ENCODE measurements around the gene DUSP18.
"Not testable (repeated sequence)": the region's sequence is repeated elsewhere in the genome, so short reads cannot be mapped to it uniquely, and the experiment has no call there.

DUSP18 gene

DNA sequence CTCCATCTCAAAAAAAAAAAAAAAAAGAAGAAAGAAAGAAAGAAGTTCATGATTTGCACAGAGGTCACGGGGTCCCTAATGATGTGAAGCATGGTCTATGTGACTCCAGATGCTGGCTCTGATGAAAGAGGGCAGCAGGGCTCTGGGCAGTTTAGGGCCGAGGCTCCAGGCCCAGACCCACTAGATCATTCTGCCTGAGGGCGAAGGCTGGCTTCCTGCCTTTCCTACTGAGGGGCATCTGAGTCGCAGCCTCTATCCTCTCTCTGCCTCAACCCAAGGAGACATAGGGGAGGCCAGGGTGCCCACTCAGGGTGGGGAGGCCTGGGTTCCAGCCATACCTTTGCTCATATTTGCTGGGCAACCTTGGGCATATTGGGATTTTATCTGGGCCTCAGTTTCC lies 27.3 kb downstream of the DUSP18 start:
- DNase-seq (ENCODE audit: low read depth): no peak

DNA sequence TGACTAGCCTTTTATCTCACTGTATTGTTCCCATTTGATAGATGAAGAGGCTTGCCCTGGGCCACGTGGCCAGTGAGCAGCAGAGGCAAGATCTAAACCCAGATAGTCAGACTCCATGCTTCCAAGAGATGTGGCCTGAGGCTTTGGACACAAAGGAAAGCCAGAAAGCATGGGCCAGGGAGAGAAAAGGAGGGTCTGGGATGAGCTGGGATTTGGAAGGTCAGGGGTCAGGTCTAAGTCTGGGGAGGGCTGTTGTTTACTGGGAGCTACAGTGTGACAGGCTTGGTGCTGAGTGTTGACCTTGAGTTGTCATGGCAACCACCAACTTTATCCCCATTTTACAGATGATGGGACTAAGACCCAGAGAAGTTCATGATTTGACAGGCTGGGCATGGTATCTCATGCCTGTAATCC lies 30.0 kb downstream of the DUSP18 start:
- no peak for DNase-seq (ENCODE audit: low read depth)

GRCh38 chr22:30636226-30637077 lies 31.2 kb downstream of the DUSP18 start:
- DNase-seq (ENCODE audit: low read depth): peak; percentile 13

DNA sequence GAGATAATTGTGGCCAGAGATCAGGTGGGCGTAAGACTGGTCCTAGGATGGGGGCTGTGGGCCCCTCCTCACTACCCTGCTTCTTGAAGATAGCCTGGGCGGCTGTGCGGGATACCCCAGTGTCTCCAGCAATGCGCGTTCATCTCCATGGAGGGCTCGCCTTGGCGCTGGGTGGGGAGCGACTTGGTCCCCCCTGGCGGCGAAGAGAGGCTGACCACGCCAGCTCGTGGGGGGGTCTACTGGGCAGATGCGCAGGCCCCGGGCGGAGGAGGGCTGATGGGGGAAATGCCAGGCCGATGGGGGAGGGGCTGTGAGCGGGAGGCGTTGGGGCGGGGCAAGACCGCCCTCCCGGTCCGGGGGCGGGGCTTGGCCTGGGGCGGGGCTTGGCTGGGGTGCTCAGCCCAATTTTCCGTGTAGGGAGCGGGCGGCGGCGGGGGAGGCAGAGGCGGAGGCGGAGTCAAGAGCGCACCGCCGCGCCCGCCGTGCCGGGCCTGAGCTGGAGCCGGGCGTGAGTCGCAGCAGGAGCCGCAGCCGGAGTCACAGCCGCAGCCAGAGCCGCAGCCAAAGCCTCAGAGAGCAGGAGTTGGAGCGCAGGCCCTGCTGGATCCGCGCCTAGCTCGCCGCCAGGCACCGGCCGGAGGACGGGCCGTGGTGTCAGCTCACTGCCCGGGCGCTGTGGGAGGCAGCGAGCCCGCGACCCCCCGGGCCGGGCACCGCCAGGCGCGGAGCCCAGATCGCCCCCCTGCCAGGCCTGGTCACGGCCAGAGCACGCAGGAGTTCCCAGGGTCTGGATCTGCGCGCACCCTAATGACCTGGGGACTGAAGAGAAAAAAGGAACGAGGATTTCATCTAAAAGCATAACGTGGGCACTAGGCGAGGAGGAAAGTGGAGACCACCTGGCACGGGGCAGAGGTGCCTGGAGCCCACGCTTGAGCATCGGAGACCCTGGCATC lies 32.1 kb downstream of the DUSP18 start, which contains the start of gene SLC35E4:
TSS of gene SLC35E4 (plus strand) at position 509 of the 953 bp plus-strand sequence. CDS start 670 bp downstream, outside the sequence.
- peak; percentile 96 for DNase-seq (ENCODE audit: low read depth)

- peak; percentile 80 for DNase-seq (ENCODE audit: low read depth)
Observed at GRCh38 chr22:30634471-30635233, 33.0 kb downstream of the DUSP18 start.

- not testable (repeated sequence) for DNase-seq (ENCODE audit: low read depth)
Observed at GRCh38 chr22:30631469-30631868, 36.2 kb downstream of the DUSP18 start.

GRCh38 chr22:30628491-30628890 lies 39.2 kb downstream of the DUSP18 start:
- no peak for DNase-seq (ENCODE audit: low read depth)

- DNase-seq (ENCODE audit: low read depth): no peak
Observed at GRCh38 chr22:30627471-30627870, 40.2 kb downstream of the DUSP18 start.

GRCh38 chr22:30626413-30626812 lies 41.3 kb downstream of the DUSP18 start:
- no peak for DNase-seq (ENCODE audit: low read depth)

- DNase-seq (ENCODE audit: low read depth): not testable (repeated sequence)
Observed at GRCh38 chr22:30619909-30620308, 47.8 kb downstream of the DUSP18 start.

GRCh38 chr22:30617819-30618218 lies 49.9 kb downstream of the DUSP18 start:
- no peak for DNase-seq (ENCODE audit: low read depth)

DNA sequence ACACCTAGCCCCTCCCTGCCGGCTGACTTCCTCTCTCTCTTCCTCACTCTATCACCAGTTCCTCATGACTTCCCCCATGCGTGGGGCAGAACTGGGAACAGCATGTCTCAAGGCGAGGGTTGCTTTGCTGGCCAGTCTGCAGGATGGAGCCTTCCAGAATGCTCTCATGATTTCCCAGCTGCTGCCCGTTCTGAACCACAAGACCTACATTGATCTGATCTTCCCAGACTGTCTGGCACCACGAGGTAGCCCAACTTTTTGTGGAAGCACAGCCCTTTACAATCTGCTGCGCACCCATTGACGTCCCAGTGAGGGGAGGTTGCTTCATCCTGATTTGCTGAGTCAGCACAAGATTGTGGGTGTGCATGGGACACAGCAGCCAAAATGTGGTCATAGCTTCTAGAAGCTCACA lies 52.1 kb downstream of the DUSP18 start:
- no peak for DNase-seq (ENCODE audit: low read depth)

DNA sequence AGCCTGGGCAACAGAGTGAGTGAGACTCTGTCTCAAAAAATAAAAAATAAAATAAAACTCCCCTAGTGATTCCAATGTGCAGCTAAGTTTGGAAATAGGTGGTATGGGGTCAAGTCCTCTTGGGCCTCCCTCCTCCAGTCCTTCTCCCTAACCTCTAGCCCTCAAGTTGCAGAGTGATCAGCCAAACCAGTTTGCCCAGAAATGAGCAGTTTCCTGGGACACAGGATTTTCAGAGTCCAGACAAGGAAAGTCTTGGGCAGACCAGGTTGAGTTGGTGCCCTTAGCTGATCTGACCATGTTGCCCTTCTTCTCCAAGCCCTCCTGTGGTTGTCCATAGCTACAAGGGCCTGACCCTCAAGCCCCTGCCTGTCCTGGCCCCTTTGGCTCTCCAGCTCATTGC lies 52.8 kb downstream of the DUSP18 start:
- DNase-seq (ENCODE audit: low read depth): no peak

DNA sequence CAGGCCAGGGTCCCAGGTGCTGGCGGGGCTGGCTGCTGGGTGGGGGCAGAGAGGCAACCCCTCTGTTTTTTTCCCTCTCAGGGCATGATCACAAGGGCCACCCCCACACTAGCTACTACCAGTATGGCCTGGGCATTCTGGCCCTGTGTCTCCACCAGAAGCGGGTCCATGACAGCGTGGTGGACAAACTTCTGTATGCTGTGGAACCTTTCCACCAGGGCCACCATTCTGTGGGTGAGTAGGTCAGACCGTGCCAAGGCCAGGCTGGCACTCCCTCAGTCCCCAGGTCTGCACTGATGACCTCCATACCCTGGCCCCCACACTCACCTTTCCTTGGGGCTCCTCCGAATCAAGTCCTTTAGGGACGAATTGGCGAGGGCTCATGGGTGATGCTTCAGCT lies 53.4 kb downstream of the DUSP18 start:
- no peak for DNase-seq (ENCODE audit: low read depth)

GRCh38 chr22:30612789-30613188 lies 54.9 kb downstream of the DUSP18 start:
- DNase-seq (ENCODE audit: low read depth): no peak
